IMR-90 (cell line): ENCODE measurements around the gene ZFP36L1. TPM values are rescaled to one million over a fixed set of nuclear protein-coding genes. Genes with fewer than 3 reads are reported as not detected.

Source experiments
- ATAC-seq: fragments of 200-7000 bp; cut with Tn5 transposase; 2 replicates; pipeline ENCODE4 v1.9.1; 2020; ENCODE audit warnings: low read depth, mild to moderate bottlenecking, moderate library complexity
- BruUV-seq: library from RNA; stranded (reverse); fragments of 400-500 nt; replicated peaks from 2 replicates; lab custom pipeline; 2021; lab: Mats Ljungman, UMichigan
- CTCF ChIA-PET: fragments of 300-600 bp; formaldehyde crosslinking; extraction: SDS; loops from one replicate; lab custom pipeline; 2021; ENCODE audit warnings: antibody characterized with exemption; lab: Yijun Ruan, JAX
- POLR2A ChIA-PET: fragments of 300-600 bp; sonication (Branson Sonifier 250); formaldehyde crosslinking; loops from one replicate; lab custom pipeline; 2022; ENCODE audit warnings: antibody characterized with exemption; ENCODE audit not compliant: unreplicated experiment; lab: Charles Lee
- DNase-seq: peaks from one replicate; pipeline ENCODE4 v3.0.0; 2013
- H2AFZ ChIP-seq: replicated peaks from 2 replicates; pipeline ENCODE3; 2013; ENCODE audit warnings: low read length, mild to moderate bottlenecking; ENCODE audit not compliant: poor library complexity
- H2AK5ac ChIP-seq: 2 replicates; pipeline ENCODE4 v1.6.1; 2013; ENCODE audit warnings: low read depth, low read length, inconsistent platforms
- H2AK9ac ChIP-seq: replicated peaks from 2 replicates; pipeline ENCODE3; 2013; ENCODE audit warnings: mild to moderate bottlenecking, low read depth, low read length, moderate library complexity; ENCODE audit not compliant: poor library complexity
- H2BK120ac ChIP-seq: 2 replicates; pipeline ENCODE4 v1.6.1; 2013; ENCODE audit warnings: low read depth, low read length, inconsistent platforms
- H2BK15ac ChIP-seq: 3 replicates; pipeline ENCODE4 v1.6.1; 2013; ENCODE audit warnings: low read depth, low read length, inconsistent platforms
- H2BK20ac ChIP-seq: 2 replicates; pipeline ENCODE4 v1.6.1; 2013; ENCODE audit warnings: low read depth, mild to moderate bottlenecking, inconsistent platforms, low read length, moderate library complexity
- H2BK5ac ChIP-seq: 2 replicates; pipeline ENCODE4 v1.6.1; 2013; ENCODE audit warnings: mild to moderate bottlenecking, low read depth, low read length, inconsistent platforms; ENCODE audit not compliant: poor library complexity, severe bottlenecking
- H3K14ac ChIP-seq: replicated peaks from 2 replicates; pipeline ENCODE4 v1.6.1; 2013; ENCODE audit warnings: low read depth, low read length, inconsistent platforms
- H3K18ac ChIP-seq: 2 replicates; pipeline ENCODE4 v1.6.1; 2013; ENCODE audit warnings: low read depth, low read length, control low read depth
- H3K23ac ChIP-seq: 2 replicates; pipeline ENCODE4 v1.6.1; 2013; ENCODE audit warnings: low read depth, low read length, inconsistent platforms
- H3K27ac ChIP-seq: 2 replicates; pipeline ENCODE4 v1.5.1; 2013; ENCODE audit warnings: mild to moderate bottlenecking, control low read depth, low read length; ENCODE audit not compliant: insufficient read depth
- H3K27me3 ChIP-seq: 2 replicates; pipeline ENCODE4 v1.6.1; 2013; ENCODE audit warnings: low read length; ENCODE audit not compliant: control insufficient read depth, insufficient read depth
- H3K36me3 ChIP-seq: 2 replicates; pipeline ENCODE4 v1.6.1; 2013; ENCODE audit warnings: low read length, mixed read lengths; ENCODE audit not compliant: control insufficient read depth, insufficient read depth
- H3K4ac ChIP-seq: 2 replicates; pipeline ENCODE4 v1.6.1; 2013; ENCODE audit warnings: low read depth, low read length, inconsistent platforms
- H3K4me1 ChIP-seq: 2 replicates; pipeline ENCODE4 v1.6.1; 2013; ENCODE audit warnings: low read length, mixed read lengths; ENCODE audit not compliant: control insufficient read depth, insufficient read depth
- H3K4me2 ChIP-seq: 2 replicates; pipeline ENCODE4 v1.6.1; 2013; ENCODE audit warnings: low read depth, mild to moderate bottlenecking, control low read depth, low read length, moderate library complexity
- H3K4me3 ChIP-seq: 2 replicates; pipeline ENCODE4 v1.5.1; 2013; ENCODE audit warnings: low read depth, mild to moderate bottlenecking, control low read depth, low read length, moderate library complexity; ENCODE audit not compliant: insufficient read depth
- H3K56ac ChIP-seq: 2 replicates; pipeline ENCODE4 v1.6.1; 2013; ENCODE audit warnings: low read length, inconsistent platforms; ENCODE audit not compliant: insufficient read depth; ENCODE audit errors: extremely low read depth
- H3K79me1 ChIP-seq, 2 experiments: 2 replicates each; pipeline ENCODE4 v1.6.1; 2013; ENCODE audit warnings: low read length in 2 of 2, inconsistent platforms in 1 of 2, low read depth in 1 of 2
- H3K9ac ChIP-seq: 2 replicates; pipeline ENCODE4 v1.6.1; 2013; ENCODE audit warnings: low read depth, low read length, control low read depth
- H3K9me1 ChIP-seq: 2 replicates; pipeline ENCODE4 v1.6.1; 2013; ENCODE audit warnings: low read length, inconsistent platforms; ENCODE audit not compliant: insufficient read depth
- H3K9me3 ChIP-seq: 2 replicates; pipeline ENCODE4 v1.6.1; 2013; ENCODE audit warnings: low read length; ENCODE audit not compliant: control insufficient read depth, insufficient read depth
- H4K20me1 ChIP-seq: 2 replicates; pipeline ENCODE4 v1.6.1; 2013; ENCODE audit warnings: low read length, inconsistent platforms; ENCODE audit not compliant: insufficient read depth
- H4K5ac ChIP-seq: 2 replicates; pipeline ENCODE4 v1.6.1; 2013; ENCODE audit warnings: mild to moderate bottlenecking, low read depth, low read length, control low read depth
- H4K8ac ChIP-seq, 2 experiments: 2 replicates each; pipeline ENCODE4 v1.6.1; 2013; ENCODE audit warnings: low read depth in 2 of 2, low read length in 2 of 2, control low read depth in 1 of 2, inconsistent platforms in 1 of 2
- H4K91ac ChIP-seq: 2 replicates; pipeline ENCODE4 v1.6.1; 2013; ENCODE audit warnings: low read depth, low read length, inconsistent platforms; ENCODE audit not compliant: insufficient read depth
- MXI1 ChIP-seq: IDR thresholded peaks from 2 replicates; pipeline ENCODE4 v1.6.1; 2012; ENCODE audit warnings: low read depth, mild to moderate bottlenecking, low read length, moderate library complexity, borderline replicate concordance
- WGBS, 2 experiments: methylation state at CpG; one replicate each; pipeline versions ENCODE4 v1.1.5 to v1.1.7; 2013; ENCODE audit warnings: missing lambda C conversion rate in 2 of 2; ENCODE audit not compliant: insufficient read length in 1 of 2; ENCODE audit errors: extremely low coverage in 2 of 2; 5-methylcytosine and 5-hydroxymethylcytosine counted together
- dilution Hi-C: fragments of 300-500 bp; cut with HindIII; formaldehyde crosslinking; loops from one replicate; pipeline ENCODE4 v1.14.3; 2018; ENCODE audit warnings: low sequenced_read_pairs; ENCODE audit not compliant: unreplicated experiment
- in situ Hi-C: fragments of 300-500 bp; cut with MboI; formaldehyde crosslinking; loops from 3 replicates; pipeline ENCODE4 v1.14.3; 2019; ENCODE audit warnings: low sequenced_read_pairs, inconsistent platforms, mixed read lengths
- intact Hi-C: fragments of 100-400 bp; cut with micrococcal nuclease; formaldehyde crosslinking; loops from 2 replicates; pipeline ENCODE4 v1.10.0; 2022
- polyA plus RNA-seq, 3 experiments: library from polyadenylated mRNA; depleted of rRNA; stranded (reverse); fragments of >200 nt; gene quantifications; 2 replicates each; pipeline ENCODE4 v1.2.3, GENCODE V29; 2012; ENCODE audit warnings: low replicate concordance in 1 of 3
- total RNA-seq: library from RNA; depleted of rRNA; stranded (reverse); fragments of >200 nt; gene quantifications from 2 replicates; pipeline ENCODE4 v1.2.3, GENCODE V29; 2012

The ZFP36L1 gene
- total and polyA plus RNA-seq, 2 of the 4 experiments (the other 2 are of a cell fraction) = 6.5 to 140 TPM

DNA sequence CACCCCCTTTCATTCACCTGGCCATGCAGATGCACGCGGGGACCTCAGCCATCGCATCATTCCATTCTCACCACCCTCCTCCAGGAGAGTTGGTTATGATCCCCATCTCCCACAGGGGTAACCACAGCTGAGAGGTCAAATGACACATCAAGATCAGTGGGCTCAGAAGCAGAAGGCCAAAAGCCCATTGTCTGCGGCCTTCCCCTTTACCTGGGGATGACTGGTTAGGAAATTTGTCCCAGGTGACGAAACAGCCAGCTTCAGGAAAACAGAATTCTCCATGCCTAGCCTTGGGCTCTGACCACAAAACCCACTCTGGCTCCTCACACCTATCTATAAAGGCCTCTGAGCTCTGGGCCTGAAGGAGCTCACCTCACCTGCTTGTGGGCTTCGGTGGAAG is 36.1 kb downstream of the ZFP36L1 start:
- H3K4me1 ChIP-seq = no peaks in the 10 kb centered on the region
- no peak overlapping the region for H3K4me2 ChIP-seq
- POLR2A ChIA-PET = no interaction called here
- H2BK120ac ChIP-seq = no peak overlapping the region
- H3K9me3 ChIP-seq = no peaks in the 10 kb centered on the region
- in situ Hi-C loops (no loop called here), intact Hi-C loops (no loop called here), dilution Hi-C loops (no loop called here)
- H3K23ac ChIP-seq = no peak overlapping the region
- H2BK5ac ChIP-seq = no peak overlapping the region
- TF ChIP-seq MXI1 = no peak
- H4K8ac ChIP-seq = no peak overlapping the region
- H3K27ac ChIP-seq = no peak overlapping the region
- no peak overlapping the region for H2AFZ ChIP-seq
- 0 out of 2 replicates have a peak, but pooled peaks cover 2% of the 10 kb centered on the region for H3K9me1 ChIP-seq
- CTCF ChIA-PET = no interaction called here
- H3K27me3 ChIP-seq = no peaks in the 10 kb centered on the region
- H2BK15ac ChIP-seq = no peak overlapping the region
- no peak overlapping the region for H4K91ac ChIP-seq
- no peak overlapping the region for H3K4ac ChIP-seq
- H3K56ac ChIP-seq = no peak overlapping the region
- H2BK20ac ChIP-seq = no peak overlapping the region
- no peak for ATAC-seq
- WGBS, 2 experiments = 100% methylated on average over 1 of the region's 6 CpGs; no CpG with 5 or more reads in 1 of the 2 experiments
- no peak for DNase-seq
- H4K20me1 ChIP-seq = no peaks in the 10 kb centered on the region
- H4K5ac ChIP-seq = no peak overlapping the region
- no TSS peak for BruUV-seq
- no peak overlapping the region for H3K14ac ChIP-seq
- H3K79me1 ChIP-seq = no peaks in the 10 kb centered on the region
- peak overlapping the region; percentile 18; the same call in 1 of the 2 replicates for H2AK5ac ChIP-seq
- no peaks in the 10 kb centered on the region for H3K36me3 ChIP-seq
- no peak overlapping the region for H3K18ac ChIP-seq
- no peak overlapping the region for H2AK9ac ChIP-seq
- no peak overlapping the region for H3K9ac ChIP-seq
- H3K4me3 ChIP-seq = no peak overlapping the region
